HK-2 (cell line): ENCODE data around the gene GPR65.
"Not testable (repeated sequence)": the region's sequence is repeated elsewhere in the genome, so short reads cannot be mapped to it uniquely, and the experiment has no call there.

Experiments
- DNase-seq: peaks from one replicate; pipeline ENCODE4 v3.0.0-alpha.2; 2018; ENCODE audit not compliant: unreplicated experiment

GPR65 gene

GRCh38 chr14:88004506-88005036, 364 bp upstream of the GPR65 start:
- DNase-seq, result no peak

GRCh38 chr14:88005978-88006851, 1.3 kb downstream of the GPR65 start:
- no peak for DNase-seq

- DNase-seq, result no peak
Observed at GRCh38 chr14:88007608-88008007, 2.7 kb downstream of the GPR65 start.

GRCh38 chr14:88008039-88008742, 3.3 kb downstream of the GPR65 start:
- DNase-seq, result no peak

- DNase-seq, result no peak
Observed at GRCh38 chr14:88009486-88009885, 4.6 kb downstream of the GPR65 start.

- no peak for DNase-seq
Observed at GRCh38 chr14:88010331-88010730, 5.4 kb downstream of the GPR65 start.

- no peak for DNase-seq
Observed at GRCh38 chr14:88012495-88012894, 7.6 kb downstream of the GPR65 start.

GRCh38 chr14:88013750-88014349, 8.9 kb downstream of the GPR65 start:
- DNase-seq, result peak; percentile 39

GRCh38 chr14:88016768-88017167, 11.8 kb downstream of the GPR65 start:
- no peak for DNase-seq

GRCh38 chr14:88017535-88017934, 12.6 kb downstream of the GPR65 start:
- no peak for DNase-seq

- DNase-seq, result no peak
Observed at GRCh38 chr14:88023658-88024187, 18.8 kb downstream of the GPR65 start.

- not testable (repeated sequence) for DNase-seq
Observed at GRCh38 chr14:88024252-88025086, 19.5 kb downstream of the GPR65 start.

- no peak for DNase-seq
Observed at GRCh38 chr14:88025313-88025712, 20.4 kb downstream of the GPR65 start.

GRCh38 chr14:88026890-88027289, 22.0 kb downstream of the GPR65 start:
- DNase-seq, result no peak

GRCh38 chr14:88029500-88029899, 24.6 kb downstream of the GPR65 start:
- DNase-seq, result no peak

- no peak for DNase-seq
Observed at GRCh38 chr14:88030079-88030478, 25.1 kb downstream of the GPR65 start.

GRCh38 chr14:88030892-88031291, 26.0 kb downstream of the GPR65 start:
- no peak for DNase-seq

GRCh38 chr14:88032373-88032772, 27.4 kb downstream of the GPR65 start:
- no peak for DNase-seq

GRCh38 chr14:88034076-88034475, 29.1 kb downstream of the GPR65 start:
- DNase-seq, result no peak

GRCh38 chr14:88036422-88036821, 31.5 kb downstream of the GPR65 start:
- DNase-seq, result no peak

- no peak for DNase-seq
Observed at GRCh38 chr14:88037325-88037724, 32.4 kb downstream of the GPR65 start.
